Right ventricle myocardium inferior (tissue), 1 donor: ENCODE measurements around the gene NAP1L3. TPM values are rescaled to one million over a fixed set of nuclear protein-coding genes. Genes with fewer than 3 reads are reported as not detected.

ENCODE experiments used
- ATAC-seq: fragments of 200-7000 bp; cut with Tn5 transposase; one replicate; pipeline ENCODE4 v1.9.1; 2020; ENCODE audit warnings: mild to moderate bottlenecking, moderate library complexity
- DNase-seq: peaks from one replicate; pipeline ENCODE4 v3.0.0; 2021; ENCODE audit errors: missing footprints
- intact Hi-C: fragments of 100-400 bp; cut with DNase I; formaldehyde crosslinking; loops from one replicate; pipeline ENCODE4 v1.11.0; 2022
- long read RNA-seq: library from polyadenylated mRNA; unstranded; transcript quantifications from one replicate; pipeline ENCODE4 v2.0.0, GENCODE V29; 2021
- total RNA-seq: library from RNA; stranded (reverse); fragmentation: NEBNext Ultra II Directional; extraction: Animal tissue kit (Norgen Biotek cat#: 25700); gene quantifications from one replicate; pipeline ENCODE4 v1.2.1, GENCODE V29; 2021
- donor health status: DM: no; HTN: yes; CAD: no; lungs with severe emphysema.

Gene NAP1L3, protein sequence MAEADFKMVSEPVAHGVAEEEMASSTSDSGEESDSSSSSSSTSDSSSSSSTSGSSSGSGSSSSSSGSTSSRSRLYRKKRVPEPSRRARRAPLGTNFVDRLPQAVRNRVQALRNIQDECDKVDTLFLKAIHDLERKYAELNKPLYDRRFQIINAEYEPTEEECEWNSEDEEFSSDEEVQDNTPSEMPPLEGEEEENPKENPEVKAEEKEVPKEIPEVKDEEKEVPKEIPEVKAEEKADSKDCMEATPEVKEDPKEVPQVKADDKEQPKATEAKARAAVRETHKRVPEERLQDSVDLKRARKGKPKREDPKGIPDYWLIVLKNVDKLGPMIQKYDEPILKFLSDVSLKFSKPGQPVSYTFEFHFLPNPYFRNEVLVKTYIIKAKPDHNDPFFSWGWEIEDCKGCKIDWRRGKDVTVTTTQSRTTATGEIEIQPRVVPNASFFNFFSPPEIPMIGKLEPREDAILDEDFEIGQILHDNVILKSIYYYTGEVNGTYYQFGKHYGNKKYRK
- total RNA-seq, result 0.76 TPM
- long read RNA-seq, partial matches to known transcripts, result 0 of 1 reads
- long read RNA-seq, other reads (novel, unspliced or antisense), result 0 of 1 reads

DNA sequence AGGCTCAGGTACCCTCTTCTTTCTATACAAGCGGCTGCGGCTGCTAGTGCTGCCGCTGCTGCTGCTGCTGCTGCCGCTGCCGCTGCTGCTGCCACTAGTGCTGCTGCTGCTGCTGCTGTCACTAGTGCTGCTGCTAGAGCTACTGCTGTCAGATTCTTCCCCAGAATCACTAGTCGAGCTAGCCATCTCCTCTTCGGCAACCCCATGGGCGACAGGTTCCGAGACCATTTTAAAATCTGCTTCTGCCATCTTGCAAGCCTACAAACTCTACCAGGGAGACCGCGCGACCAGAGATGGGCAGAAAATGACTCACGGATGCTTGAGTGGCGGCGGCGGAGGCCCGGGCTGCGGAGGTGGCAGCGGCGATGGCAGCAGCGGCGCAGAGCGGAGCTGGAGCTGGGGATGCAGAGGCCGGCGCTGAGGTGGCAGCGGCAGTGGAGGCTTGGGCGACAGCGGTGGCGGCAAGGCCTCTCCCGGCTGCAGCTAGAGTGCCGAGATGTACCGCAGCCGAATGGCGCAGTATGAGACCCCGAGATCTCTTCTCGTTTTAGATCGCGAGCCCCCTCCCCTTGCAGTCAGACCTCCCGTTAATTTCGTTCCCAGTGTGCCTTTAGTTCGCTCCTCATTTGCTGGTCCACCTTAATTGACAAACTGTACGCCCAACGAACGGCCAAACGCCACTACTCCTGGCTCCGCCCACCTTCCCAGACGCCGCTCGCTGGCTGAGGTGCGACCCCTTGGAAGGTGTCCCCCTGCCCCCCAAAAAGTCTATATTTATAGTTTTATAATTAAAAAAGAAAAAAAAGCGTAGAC is at the start of gene NAP1L3:
TSS of gene NAP1L3 (minus strand) at position 523 of the 813 bp plus-strand sequence. CDS start at position 249, 274 bp downstream.
- intact Hi-C loops, result no loop called here
- DNase-seq (peak; percentile 72), ATAC-seq (peak; percentile 86)

DNA sequence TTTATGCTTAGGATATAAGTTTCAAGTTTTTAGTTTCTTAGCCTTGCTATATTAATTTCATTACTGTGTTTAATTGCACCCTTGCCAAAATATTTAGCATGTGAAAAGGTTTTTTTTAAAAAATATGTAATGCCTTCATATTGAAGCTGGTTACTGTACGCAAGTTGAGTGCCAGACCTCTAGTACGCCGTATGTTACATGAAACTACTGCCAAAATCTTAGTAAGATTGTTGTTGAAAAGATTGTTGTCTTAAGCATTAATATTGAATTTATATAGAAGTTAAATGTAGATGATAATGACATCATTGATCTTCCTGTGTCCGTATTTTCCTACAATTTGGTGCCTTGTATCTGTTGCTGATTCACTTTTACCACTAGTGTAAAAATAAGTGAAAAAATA is 37.7 kb upstream of the NAP1L3 start:
- no peak for ATAC-seq
- intact Hi-C loops, result no loop called here
- DNase-seq, result no peak

DNA sequence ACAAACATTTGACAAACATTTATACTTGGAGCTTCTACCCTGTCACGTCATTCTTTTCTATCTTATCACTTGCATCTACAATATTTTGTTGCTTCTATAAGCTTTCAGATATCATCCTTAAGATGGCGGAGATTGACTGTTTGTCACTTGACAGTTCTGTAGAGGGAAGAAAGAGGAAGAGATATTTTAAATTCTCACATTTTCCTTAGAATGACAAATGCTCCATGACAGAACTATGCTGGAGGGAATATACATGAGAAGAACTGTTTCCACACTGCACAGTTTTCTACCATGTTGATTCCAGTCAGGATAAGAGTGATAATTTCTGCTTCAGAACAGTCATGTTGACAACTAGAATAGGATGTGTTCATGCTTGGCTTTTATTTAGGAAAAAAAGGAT is 30.3 kb upstream of the NAP1L3 start:
- DNase-seq (no peak), ATAC-seq (no peak)
- intact Hi-C loops, result no loop called here

DNA sequence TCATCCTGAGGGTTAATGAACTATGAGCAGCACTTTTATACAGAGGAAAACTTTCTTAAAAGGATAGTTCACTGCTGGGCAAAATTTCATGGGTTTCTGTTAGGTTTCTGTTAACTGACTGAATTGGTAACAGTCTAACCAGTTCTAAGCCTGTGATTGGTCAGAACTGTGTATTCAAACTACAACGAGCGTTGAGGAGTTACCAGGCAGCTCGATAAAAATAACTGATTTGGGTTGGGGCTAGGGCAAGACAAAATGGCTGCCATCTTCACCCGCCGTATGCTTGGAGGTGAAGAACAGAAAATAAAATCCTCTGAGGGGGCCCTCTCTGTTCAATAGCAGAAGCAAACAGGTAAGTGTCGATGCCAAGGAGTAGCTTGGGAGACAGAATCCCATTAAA is 22.6 kb upstream of the NAP1L3 start:
- no peak for ATAC-seq
- intact Hi-C loops, result no loop called here
- no peak for DNase-seq

DNA sequence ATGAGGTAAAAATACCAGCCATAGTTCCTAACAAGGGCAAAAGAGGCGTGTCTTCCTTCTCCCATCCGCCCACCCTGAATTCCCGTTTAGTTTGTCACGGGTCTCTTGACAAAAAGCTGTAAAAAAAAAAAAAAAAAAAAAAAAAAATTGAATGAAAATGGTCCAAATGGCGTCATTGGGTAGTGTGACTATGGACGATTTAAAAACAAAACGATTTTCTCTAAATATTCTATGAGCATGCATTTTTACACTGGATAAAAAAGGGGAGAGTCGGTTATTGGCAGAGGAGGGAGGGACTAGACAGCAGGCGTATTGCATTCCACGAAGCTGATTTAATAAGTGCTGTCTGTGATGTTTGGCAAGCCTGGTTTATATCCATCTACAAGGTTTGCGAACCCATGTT is 492 bp upstream of the NAP1L3 start, which contains the start of gene FAM133A:
TSS of gene FAM133A (plus strand) at position 338 of the 403 bp plus-strand sequence. CDS start 35,214 bp downstream, outside the sequence.
- ATAC-seq, result peak; percentile 37
- intact Hi-C loops, result no loop called here
- no peak for DNase-seq

DNA sequence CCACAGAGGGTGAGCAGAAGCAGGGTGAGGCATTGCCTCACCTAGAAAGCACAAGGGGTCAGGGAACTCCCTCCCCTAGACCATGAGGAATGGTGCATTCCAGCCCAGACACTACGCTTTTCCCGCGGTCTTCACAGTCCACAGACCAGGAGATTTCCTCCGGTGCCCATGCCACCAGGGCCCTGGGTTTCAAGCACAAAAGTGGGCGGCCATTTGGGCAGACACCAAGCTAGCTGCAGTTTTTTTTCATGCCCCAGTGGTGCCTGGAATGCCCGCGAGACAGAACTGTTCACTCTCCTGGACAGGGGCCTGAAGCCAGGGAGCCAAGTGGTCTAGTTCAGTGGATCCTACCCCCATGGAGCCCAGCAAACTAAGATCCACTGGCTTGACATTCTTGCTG is 12.8 kb downstream of the NAP1L3 start:
- no peak for ATAC-seq
- DNase-seq, result no peak
- intact Hi-C loops, result no loop called here

DNA sequence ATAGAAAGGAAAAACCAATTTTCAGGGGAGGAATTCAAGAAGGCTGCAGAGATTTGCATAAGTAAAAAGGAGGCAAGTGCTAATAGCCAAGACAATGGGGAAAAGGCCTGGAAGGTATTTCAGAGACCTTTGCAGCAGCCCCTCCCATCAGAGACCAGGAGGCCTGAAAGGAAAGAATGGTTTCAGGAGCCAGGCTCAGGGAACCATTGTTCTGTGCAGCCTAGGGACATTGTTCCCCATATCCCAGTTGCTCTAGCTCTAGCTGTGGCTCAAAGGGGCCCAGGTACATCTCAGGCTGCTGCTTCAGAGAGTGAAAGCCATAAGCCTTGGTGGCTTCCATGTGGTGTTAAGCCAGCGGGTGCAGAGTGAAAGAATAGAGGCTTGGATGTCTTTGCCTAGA is 24.0 kb downstream of the NAP1L3 start:
- ATAC-seq, result no peak
- no peak for DNase-seq
- intact Hi-C loops, result no loop called here

DNA sequence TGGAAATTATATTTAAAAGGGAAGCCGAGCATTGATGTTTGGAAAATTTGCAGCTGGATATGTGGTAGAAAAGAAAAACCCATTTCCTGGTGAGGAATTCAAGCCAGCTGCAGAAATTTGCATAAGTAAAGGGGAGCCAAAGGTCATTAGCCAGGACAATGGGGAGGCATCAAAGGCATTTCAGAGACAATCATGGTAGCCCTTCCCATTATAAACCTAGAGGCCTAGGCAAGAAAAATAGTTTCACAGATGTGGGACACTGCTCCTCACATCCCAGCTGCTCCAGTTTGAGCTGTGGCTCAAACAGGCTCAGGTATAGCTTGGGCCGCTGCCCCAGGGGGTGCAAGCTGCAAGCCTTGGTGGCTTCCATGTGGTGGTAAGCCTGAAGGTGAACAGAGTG is 35.8 kb downstream of the NAP1L3 start:
- intact Hi-C loops, result no loop called here
- DNase-seq (no peak), ATAC-seq (no peak)

Other genes starting within 250 kb of the NAP1L3 start
- not detected for gene FAM133A, start 628 bp upstream of the NAP1L3 start, total RNA-seq